Stimulated activated CD4-positive, alpha-beta T cell treated with anti-CD3 and anti-CD28 coated beads, TNF-alpha, amount 100 ng/mL, for 48 hours (primary cell): ENCODE results near the gene ADARB2.
"Not testable (repeated sequence)": the region's sequence is repeated elsewhere in the genome, so short reads cannot be mapped to it uniquely, and the experiment has no call there.

Source experiments
- DNase-seq, 3 donors: peaks; one replicate each; pipeline ENCODE4 v3.0.0-alpha.2; 2020; ENCODE audit warnings: low read depth in 3 of 3

The ADARB2 gene

DNA sequence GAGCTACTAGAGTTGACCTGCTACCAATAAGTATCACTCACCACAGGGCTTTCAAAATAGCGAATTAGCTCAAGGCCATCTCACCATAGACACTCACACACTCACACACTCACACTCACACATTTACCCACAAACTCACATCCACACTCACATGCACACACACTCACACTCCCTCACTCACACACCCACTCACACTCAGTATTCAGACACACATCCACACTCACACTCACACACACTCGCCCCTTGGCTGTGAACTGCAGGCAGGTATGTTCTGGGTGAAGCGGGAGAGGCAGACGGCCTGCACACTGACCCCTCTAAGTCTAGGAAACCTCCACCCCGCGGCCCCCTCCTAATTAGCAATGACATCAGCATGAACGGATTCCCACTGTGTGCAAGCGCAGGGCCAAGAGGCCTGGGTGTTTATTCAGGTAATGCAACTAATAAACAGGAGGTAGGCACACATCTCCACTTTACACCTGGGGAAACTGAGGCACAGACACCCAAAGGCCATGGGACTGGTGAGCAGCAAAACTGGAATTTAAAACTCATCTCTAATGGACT lies 94.6 kb downstream of the ADARB2 start:
- DNase-seq, result no peak

DNA sequence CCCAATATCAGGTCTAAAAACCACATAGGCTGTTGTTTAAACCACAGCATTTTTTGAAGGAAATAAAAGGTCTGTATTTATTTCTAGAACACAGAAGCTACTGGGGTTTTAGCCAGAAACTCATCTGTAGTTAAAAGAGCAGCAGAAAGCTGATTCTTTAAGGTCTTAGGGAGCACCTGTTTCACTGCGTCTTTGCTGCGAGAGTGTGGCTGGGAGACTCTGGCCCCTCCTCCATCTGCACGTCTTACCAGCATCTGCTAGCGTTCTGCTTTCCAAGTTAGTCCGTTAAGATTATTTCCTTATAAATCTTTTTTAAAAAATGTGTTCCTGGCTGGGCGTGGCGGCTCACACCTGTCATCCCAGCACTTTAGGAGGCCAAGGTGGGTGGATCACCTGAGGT lies 95.9 kb downstream of the ADARB2 start:
- DNase-seq, result no peak

- DNase-seq, result no peak
Observed at GRCh38 chr10:1638889-1639419, 98.4 kb downstream of the ADARB2 start.

- no peak for DNase-seq
Observed at GRCh38 chr10:1635340-1635739, 102.0 kb downstream of the ADARB2 start.

- DNase-seq, result no peak
Observed at GRCh38 chr10:1634239-1634638, 103.1 kb downstream of the ADARB2 start.

DNA sequence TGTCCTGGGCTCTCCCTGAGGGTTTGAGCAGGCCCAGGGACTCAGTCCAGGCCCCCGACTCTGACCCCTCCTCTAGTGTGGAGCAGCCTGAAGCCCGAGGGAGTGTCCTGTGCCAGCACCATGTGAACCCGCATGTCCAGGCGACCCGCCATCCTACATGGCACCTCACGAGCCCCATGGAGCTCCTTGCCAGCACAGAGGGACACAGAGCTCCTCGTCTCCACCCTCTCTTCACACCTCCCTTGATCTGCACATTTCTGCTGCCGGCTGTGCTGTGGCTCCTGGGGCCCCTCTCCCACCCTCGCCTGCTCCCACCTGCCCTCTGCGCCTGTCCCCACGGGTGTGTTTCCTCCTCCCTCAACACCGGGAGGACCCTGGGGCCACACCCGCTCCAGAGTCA lies 103.5 kb downstream of the ADARB2 start:
- no peak for DNase-seq

- DNase-seq, result no peak
Observed at GRCh38 chr10:1632596-1632995, 104.7 kb downstream of the ADARB2 start.

DNA sequence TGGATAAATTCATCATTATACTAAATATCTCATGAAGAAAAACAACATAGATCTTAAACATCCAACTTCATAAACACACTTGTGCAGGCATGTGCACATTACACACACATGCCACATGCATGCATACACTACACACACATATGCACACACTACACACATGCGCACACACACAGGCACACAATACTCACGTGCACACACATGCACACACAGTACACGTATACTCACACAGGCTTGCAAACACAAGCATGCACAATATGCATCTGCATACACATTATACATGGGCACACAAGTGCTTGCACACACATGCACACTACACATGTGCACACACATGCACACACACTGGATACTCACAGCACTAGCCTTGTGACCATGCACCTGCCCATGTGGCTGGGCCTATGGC lies 105.2 kb downstream of the ADARB2 start:
- DNase-seq, result no peak

- DNase-seq, result no peak
Observed at GRCh38 chr10:1631282-1631681, 106.0 kb downstream of the ADARB2 start.

DNA sequence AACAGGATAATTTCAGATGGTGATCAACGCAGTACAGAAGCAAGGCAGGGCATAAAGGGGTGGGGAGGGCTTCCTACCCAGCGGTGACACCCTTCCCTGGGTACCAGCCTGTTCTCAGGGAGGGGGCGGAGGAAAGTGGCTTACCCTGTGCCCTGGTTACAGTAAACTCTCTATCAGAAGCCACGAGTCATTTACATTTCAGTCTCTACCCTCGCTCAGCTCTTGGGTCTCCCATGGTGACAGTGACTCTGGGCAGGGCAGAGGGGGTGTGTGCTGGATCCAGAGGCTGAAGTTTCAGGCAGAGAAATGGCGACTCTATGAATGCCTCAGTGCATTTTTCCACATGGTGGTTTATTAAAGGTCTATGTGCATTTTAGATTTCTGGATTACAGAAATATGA lies 107.0 kb downstream of the ADARB2 start:
- no peak for DNase-seq

- DNase-seq, result no peak
Observed at GRCh38 chr10:1629326-1630198, 107.8 kb downstream of the ADARB2 start.

GRCh38 chr10:1628757-1629156 lies 108.6 kb downstream of the ADARB2 start:
- no peak for DNase-seq

GRCh38 chr10:1627945-1628344 lies 109.4 kb downstream of the ADARB2 start:
- no peak for DNase-seq

- no peak for DNase-seq
Observed at GRCh38 chr10:1626835-1627234, 110.5 kb downstream of the ADARB2 start.

- DNase-seq, result no peak
Observed at GRCh38 chr10:1626410-1626809, 110.9 kb downstream of the ADARB2 start.

DNA sequence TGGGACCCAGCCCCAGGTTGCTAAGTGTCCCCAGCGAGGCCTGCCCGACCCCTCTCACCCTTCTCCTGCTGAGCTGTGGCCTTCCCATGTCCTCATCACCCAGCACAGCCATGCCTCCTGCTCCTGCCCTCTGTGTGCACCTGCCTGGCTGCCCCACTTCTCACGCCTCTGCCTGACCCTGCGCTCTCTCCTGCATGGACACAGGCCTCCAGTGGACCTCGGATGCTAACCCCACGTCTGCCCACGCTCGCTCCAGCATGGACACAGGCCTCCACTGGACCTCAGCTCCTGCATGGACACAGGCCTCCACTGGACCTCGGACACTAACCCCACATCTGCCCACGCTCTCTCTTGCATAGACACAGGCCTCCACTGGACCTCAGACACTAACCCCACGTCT lies 111.6 kb downstream of the ADARB2 start:
- DNase-seq, result no peak

DNA sequence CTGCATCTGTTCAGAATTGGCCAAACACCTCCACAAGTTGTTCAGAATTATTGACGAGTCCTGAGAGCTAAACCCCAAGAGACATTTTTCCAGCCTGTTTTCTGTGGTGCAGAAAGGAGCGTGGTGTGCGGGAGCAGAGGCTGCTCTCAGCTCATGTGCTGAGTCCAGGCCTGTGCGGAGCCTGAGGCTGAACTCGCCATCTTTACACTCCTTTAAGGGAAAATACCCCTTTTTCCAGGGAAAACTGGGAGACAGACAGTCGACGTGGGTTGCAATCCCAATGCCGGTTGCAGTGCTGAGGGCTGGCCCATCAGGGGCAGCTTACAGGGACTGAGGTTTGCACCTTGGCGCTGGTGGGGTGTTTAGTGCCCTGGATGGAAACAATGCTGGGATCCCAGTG lies 112.2 kb downstream of the ADARB2 start:
- DNase-seq, result no peak

DNA sequence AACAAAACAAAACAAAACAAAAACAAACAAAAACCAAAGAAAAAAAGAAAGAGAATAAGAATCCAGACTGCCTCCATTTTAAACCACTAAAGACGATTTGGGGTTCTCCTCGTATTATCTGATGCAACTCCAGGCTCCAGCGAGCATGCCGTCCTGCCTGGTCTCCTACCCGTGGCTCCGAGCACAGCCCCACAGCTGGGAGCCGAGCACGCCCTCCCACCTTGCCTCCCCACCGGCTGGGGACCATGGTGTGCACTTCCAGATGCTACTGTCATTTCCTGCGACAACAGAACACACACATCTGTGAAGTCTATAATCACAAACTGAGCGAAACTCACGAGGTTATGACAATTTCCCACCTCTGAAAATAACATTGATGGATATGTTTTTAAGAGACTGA lies 113.1 kb downstream of the ADARB2 start:
- DNase-seq, result no peak

- no peak for DNase-seq
Observed at GRCh38 chr10:1620803-1621202, 116.5 kb downstream of the ADARB2 start.

- not testable (repeated sequence) for DNase-seq
Observed at GRCh38 chr10:1617376-1618317, 119.7 kb downstream of the ADARB2 start.

DNA sequence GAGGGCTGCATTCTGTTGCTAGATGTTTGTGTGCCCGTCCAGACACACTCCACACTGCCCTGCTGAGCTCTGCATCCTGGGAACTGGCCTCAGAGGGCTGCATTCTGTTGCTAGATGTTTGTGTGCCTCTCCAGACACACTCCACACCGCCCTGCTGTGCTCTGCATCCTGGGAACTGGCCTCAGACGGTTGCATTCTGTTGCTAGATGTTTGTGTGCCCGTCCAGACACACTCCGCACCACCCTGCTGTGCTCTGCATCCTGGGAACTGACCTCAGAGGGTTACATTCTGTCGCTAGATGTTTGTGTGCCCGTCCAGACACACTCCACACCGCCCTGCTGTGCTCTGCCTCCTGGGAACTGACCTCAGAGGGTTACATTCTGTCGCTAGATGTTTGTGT lies 120.6 kb downstream of the ADARB2 start:
- not testable (repeated sequence) for DNase-seq
